ENCODE measurements around the gene SH3RF2.
"Not testable (repeated sequence)": the region's sequence is repeated elsewhere in the genome, so short reads cannot be mapped to it uniquely, and the experiment has no call there.

DNA sequence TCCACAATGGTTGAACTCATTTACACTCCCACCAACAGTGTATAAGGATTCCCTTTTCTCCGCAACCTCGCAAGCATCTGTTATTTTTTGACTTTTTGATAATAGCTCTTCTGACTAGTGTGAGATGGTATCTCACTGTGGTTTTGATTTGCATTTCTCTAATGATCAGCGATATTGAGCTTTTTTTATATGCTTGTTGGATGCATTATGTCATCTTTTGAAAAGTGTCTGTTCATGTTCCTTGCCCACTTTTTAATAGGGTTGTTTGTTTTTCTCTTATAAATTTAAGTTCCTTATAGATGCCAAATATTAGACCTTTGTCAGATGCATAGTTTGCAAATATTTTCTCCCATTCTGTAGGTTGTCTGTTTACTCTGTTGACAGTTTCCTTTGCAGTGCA, 17.8 kb downstream of the SH3RF2 start:
- TF ChIP-seq, protein P1, sequence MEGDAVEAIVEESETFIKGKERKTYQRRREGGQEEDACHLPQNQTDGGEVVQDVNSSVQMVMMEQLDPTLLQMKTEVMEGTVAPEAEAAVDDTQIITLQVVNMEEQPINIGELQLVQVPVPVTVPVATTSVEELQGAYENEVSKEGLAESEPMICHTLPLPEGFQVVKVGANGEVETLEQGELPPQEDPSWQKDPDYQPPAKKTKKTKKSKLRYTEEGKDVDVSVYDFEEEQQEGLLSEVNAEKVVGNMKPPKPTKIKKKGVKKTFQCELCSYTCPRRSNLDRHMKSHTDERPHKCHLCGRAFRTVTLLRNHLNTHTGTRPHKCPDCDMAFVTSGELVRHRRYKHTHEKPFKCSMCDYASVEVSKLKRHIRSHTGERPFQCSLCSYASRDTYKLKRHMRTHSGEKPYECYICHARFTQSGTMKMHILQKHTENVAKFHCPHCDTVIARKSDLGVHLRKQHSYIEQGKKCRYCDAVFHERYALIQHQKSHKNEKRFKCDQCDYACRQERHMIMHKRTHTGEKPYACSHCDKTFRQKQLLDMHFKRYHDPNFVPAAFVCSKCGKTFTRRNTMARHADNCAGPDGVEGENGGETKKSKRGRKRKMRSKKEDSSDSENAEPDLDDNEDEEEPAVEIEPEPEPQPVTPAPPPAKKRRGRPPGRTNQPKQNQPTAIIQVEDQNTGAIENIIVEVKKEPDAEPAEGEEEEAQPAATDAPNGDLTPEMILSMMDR (IDR thresholded peaks at IDR 0.05; ENCODE audit: low read depth, low read length), result not testable (repeated sequence)
- TF ChIP-seq EZH2phosphoT487 (IDR thresholded peaks at IDR 0.05; ENCODE audit: low read depth), result not testable (repeated sequence)
